Raji (cell line): ENCODE measurements around the gene TMEM150B.
A peak's percentile ranks its signal among the peaks of the same experiment; 100 is the strongest.

Experiments
- POLR2A ChIP-seq: IDR thresholded peaks from 2 replicates; pipeline ENCODE4 v1.6.1; 2011; ENCODE audit warnings: low read depth, low read length, control low read depth; ENCODE audit not compliant: insufficient read depth

The TMEM150B gene

DNA sequence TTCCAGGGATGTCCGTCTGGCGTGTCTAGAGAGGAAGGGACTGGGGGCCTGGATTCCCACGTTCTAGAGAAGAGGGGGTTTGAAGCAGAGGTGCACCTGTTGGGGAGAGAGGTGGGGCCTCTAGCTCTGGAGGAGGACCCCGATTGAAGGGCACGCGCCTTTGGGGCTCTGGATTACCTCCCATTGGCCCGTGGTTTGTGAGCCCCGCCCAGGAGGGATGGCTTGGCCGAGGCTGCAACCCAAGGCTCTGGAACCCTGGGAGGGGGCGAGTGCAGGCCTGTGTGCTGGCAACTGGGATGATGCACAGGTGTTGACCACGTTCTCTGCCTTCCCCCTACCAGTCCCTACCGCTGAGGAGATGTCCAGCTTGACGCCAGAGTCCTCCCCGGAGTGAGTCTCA is 20.2 kb downstream of the TMEM150B start:
- TF ChIP-seq POLR2A, result no peak

- no peak for TF ChIP-seq POLR2A
Observed at GRCh38 chr19:55304279-55304978, 20.7 kb downstream of the TMEM150B start.

DNA sequence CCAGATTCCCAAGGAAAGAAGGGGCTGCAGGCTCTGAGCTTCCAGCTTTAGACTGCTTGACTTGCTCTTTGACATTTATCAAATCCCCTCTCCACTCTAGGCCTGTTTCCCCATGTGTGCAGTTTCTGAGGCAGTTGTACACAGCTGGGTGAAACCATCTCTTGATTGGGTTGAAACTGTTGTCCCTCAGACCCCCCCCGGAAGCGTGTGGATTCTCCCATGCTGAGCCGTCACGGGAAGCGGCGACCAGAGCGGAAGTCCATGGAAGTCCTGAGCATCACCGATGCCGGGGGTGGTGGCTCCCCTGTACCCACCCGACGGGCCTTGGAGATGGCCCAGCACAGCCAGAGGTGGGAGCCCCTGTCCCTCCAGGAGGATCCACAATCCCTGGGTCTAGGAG is 21.7 kb downstream of the TMEM150B start:
- TF ChIP-seq POLR2A, result no peak

- no peak for TF ChIP-seq POLR2A
Observed at GRCh38 chr19:55302318-55302703, 22.8 kb downstream of the TMEM150B start.

GRCh38 chr19:55301459-55302317 is 23.5 kb downstream of the TMEM150B start:
- 0 out of 2 replicates have a peak, but pooled peaks have one; percentile 42 for TF ChIP-seq POLR2A

GRCh38 chr19:55300886-55301458 is 24.2 kb downstream of the TMEM150B start:
- TF ChIP-seq POLR2A, result no peak

DNA sequence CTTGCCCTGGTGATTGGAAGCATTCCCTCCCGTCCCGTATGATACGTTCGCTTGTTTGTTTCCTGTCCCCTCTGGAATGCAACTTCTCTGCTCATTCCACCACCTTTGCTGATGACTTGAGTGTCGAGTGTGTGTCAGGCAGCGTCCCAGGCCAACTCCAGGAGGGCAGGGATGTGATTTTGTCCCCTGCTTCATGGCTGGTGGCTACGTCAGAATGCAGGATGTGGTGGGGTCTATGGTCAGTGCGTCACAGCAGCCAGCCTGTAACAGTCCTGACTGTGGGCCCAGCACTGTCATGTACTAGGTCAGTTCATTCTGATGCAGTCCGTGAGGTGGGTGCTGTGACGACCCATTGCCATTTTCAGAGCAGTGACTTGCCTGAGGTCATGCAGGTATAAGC is 25.1 kb downstream of the TMEM150B start:
- TF ChIP-seq POLR2A, result no peak

DNA sequence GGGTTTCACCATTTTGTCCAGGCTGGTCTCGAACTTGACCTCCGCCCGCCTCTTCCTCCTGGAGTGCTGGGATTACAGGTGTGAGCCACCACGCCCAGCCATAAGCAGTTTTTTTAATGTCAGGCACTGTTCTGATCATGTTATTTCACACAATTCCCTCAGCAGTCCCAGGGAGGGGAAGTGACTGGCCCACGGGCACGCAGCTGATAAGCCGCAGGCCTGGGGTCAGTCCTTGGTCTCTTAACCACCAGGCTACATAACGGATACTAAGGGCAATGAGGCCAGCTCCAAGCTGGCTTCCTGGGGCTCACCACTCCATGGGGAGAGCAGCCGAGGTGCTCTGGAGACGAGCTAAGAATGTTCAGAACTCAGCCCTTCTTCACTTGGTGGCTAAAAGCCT is 27.9 kb downstream of the TMEM150B start:
- no peak for TF ChIP-seq POLR2A

GRCh38 chr19:55289117-55289796 is 35.9 kb downstream of the TMEM150B start:
- no peak for TF ChIP-seq POLR2A

DNA sequence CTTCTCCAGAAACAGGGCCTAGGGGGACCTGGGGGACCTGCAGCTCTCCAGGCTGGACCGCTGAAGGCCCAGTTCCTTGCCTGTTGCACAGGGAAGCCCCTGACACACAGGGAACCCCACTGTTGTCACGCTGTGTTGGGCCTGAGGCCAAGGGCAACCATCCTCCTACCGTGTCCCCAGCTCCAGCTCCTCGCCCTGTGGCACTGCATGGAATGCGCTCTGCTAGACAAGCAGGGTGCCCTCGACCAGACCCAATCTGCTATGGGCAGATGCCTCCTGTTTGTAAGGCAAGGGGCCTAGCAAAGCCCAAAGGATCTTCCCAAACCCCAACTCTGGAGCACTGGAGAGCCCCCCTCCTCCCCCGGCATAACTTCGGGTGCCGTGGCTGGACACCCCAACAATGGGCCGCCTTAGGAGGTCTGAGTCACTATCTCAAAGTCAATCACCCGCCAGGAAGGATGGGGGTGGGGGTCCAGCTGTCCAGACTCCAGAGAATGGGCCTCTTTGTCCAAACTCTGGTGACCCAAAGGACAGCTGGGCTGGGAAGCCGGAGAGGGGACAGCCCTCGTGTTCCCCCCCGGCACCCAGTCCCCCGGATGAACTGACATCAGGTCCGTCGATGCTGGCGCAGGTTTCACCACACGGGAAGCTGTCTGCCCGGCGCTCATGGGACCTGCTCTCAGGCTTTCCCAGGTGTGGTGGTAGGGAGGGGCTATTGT is 37.6 kb downstream of the TMEM150B start:
- no peak for TF ChIP-seq POLR2A

DNA sequence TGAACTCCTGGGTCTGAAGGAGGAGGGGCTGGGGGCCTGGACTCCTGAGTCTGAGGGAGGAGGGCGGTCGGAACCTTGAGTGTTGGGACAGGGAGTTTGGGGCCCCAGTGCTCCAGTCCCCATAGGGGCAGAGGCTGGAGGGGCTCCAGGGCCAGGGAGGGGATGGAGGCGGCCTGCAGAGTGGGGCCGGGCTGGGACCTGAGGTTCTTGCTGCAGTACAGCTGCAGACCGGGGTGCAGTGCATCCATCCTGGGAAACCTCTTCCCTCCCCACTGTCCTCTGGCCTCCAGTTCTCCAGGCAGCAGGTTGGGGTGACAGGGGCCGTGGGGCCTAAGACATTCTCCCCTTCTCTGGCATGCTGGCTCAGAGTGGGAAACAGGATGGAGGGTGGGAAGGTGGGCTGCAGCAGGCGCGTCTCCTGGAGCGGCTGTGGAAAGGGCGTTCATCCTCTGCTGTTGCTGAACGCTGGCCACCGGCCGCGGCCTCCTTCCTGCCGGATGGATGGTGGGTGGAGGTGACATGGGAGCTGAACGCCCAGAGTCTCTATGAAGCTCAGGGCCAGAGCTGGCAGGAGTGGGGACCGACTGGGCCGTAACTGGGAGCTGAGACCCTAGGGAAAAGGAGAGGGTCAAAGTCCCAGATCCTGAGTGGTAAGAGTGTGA is 39.8 kb downstream of the TMEM150B start:
- TF ChIP-seq POLR2A, result no peak

GRCh38 chr19:55284405-55285058 is 40.6 kb downstream of the TMEM150B start:
- TF ChIP-seq POLR2A, result no peak

- TF ChIP-seq POLR2A, result no peak
Observed at GRCh38 chr19:55283548-55284377, 41.4 kb downstream of the TMEM150B start, which contains the start of gene BRSK1. Gene BRSK1 (plus strand): TSS chr19:55283997. CDS start chr19:55284443, 446 bp downstream.
